Head of caudate nucleus (tissue), 42 donors: ENCODE measurements around the gene FLT3.
"Not testable (repeated sequence)": the region's sequence is repeated elsewhere in the genome, so short reads cannot be mapped to it uniquely, and the experiment has no call there.

Experiments used
- DNase-seq, 42 donors: peaks; one replicate each; pipeline versions ENCODE4 v3.0.0 to v3.0.0-alpha.2; 2020 to 2021; ENCODE audit warnings: mixed read lengths in 7 of 42
- intact Hi-C: fragments of 100-400 bp; cut with DNase I; formaldehyde crosslinking; loops from one replicate; pipeline ENCODE4 v1.15.0; 2022

Gene FLT3

DNA sequence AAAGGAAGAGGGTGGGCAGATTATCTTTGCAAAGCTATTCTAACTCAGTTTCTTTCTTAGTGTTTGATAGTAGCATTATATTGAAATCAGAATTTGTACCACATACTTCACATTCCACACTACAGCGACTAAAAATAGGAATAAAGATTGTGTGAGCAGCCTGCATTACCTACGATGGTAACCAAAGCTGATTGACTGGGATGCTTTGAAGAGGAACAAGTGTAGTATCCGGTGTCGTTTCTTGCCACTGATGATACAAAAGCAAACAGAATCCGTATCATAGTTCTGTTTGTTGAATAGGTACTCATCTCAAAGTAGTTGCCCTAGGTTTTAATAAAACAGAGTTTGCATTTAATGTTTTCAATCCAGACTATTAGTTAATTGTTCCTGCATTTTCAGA lies 51.2 kb downstream of the FLT3 start:
- intact Hi-C loops, result no loop called here
- no peak for DNase-seq

DNA sequence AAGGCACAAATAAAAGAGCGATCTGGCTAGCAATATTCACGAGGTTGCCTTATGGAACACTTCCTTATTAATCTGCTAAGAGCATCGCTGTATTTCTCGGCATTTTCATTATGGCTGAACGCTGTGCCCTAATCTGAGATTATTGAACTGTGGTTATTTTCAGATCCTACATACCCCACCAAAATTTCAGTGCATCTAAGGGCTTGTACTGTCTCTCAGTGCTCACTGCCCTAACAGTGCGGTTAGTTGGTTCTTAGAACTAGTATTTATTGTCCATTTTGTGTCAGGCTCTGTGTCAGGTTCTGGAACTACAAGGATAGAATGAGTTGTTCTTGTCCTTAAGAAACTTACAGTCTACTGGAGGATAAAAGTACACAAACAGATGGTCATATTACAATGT lies 51.6 kb downstream of the FLT3 start:
- no peak for DNase-seq
- intact Hi-C loops, result no loop called here

DNA sequence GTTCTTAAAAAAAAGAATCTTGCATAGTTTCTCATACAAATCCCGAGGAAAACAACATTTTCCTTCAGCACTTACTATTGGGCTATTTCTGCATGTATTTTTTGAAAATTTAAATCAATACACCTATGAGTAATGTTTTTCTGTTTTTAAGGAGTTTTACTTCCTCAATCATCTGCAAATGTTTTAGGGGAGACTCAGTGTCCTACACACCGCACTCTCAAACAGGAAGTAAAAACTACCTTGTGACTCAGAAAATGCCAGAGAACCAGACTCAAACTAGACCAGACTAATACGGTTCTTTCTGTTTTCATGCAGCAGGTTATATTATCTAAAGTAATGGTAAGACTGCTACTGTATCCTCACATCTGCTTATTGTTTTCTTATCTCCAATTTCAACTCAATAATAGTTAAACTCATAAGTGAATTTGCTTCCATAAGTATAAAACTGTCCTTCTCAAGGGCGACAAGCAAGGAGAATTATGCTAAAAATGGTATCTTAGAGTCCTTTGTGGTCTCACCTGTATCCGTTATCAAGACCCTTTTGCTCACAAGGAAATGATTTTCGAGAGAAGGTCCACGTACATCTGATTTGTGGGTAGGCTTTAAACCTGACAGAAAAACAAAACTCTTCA lies 52.5 kb downstream of the FLT3 start:
- intact Hi-C loops, result no loop called here

GRCh38 chr13:28046981-28047380 lies 53.4 kb downstream of the FLT3 start:
- no peak for DNase-seq
- intact Hi-C loops, result no loop called here

More for the DNA sequence above, 52.5 kb downstream of the FLT3 start:
- no peak for DNase-seq

- no peak for DNase-seq
- intact Hi-C loops, result no loop called here
Observed at GRCh38 chr13:28045861-28046260, 54.5 kb downstream of the FLT3 start.

GRCh38 chr13:28044608-28045007 lies 55.8 kb downstream of the FLT3 start:
- no peak for DNase-seq

GRCh38 chr13:28043224-28043623 lies 57.2 kb downstream of the FLT3 start:
- DNase-seq, result no peak
- intact Hi-C loops, result no loop called here

More at GRCh38 chr13:28044608-28045007, 55.8 kb downstream of the FLT3 start:
- intact Hi-C loops, result no loop called here

- DNase-seq, result no peak
- intact Hi-C loops, result no loop called here
Observed at GRCh38 chr13:28041501-28041900, 58.9 kb downstream of the FLT3 start.

DNA sequence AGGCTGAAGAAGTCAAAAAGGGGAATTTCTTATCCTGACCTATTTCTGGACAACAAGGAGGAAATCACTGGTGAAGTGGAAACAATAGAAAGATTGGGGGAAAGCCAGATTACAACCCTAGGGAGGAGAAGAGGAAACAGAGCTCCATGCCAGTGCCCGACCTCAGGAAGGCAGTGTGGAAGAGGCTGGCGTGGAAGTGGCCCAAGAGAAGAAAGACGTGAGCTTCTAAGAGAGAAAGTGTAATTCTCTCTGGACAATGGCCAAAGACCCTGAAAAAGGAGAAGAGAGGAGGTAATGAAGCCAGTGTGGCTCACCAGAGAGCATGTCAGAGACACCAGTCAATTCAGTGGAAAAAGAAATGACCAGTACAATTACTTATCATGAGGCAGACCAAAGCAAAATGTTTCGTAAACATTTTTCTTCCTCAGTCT lies 59.3 kb downstream of the FLT3 start:
- intact Hi-C loops, result no loop called here
- peak in 1 of 42 donors; percentile 1 for DNase-seq

DNA sequence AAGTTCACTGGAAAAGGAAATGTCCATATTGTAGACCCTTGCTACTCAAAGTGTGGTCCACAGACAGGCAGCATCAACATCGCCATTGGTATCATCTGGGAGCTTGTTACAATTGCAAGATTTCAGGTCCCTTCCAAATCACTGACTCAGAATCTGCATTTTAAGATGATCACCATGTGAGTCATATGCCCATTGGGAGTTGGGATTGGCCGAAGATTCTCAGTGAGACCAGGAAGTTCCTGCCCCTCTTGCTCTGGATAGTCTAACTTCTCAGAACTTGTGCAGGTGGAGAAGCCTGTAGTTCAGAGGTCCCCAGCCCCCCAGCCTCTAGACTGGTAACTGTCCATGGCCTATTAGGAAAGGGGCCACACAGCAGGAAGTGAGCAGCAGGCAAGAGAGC lies 63.0 kb downstream of the FLT3 start:
- DNase-seq, result no peak
- intact Hi-C loops, result no loop called here

GRCh38 chr13:28035146-28035782 lies 65.1 kb downstream of the FLT3 start:
- intact Hi-C loops, result no loop called here
- DNase-seq, result no peak

GRCh38 chr13:28033894-28034655 lies 66.3 kb downstream of the FLT3 start:
- DNase-seq, result no peak
- intact Hi-C loops, result no loop called here

DNA sequence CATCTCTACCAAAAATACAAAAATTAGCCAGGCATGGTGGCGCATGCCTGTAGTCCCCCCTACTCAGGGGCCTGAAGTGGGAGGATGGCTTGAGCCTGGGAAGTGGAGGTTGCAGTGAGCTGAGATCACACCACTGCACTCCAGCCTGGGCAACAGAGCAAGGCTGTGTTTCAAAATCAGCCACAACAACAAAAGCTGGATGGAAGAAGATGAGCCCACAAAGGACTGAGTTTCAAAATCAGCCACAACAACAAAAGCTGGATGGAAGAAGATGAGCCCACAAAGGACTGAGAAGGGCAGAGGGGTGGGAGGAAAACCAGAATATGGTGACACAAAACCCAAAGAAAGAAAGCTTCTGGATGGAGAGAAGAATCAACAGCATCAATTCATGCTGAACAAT lies 67.9 kb downstream of the FLT3 start:
- DNase-seq, intact Hi-C loops: not testable (repeated sequence)

DNA sequence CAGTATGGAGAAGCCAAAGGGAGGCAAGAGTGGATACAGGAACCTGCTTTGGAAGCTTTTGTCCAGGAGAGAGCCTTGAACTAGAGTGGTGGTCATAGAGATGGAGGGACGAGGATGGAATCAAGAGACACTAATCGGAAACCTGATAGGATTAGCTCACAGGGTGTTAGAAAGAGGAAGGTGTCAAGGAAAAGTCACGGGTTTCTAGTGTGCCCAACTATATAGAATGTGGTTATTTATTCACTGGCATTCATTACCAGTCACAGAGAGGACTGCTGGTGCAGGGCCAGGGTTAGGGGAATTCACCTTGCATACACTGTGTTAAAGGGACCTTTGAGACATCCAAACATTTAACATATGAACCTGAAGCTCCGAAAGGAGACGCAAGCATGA lies 68.5 kb downstream of the FLT3 start:
- no peak for DNase-seq
- intact Hi-C loops, result no loop called here

DNA sequence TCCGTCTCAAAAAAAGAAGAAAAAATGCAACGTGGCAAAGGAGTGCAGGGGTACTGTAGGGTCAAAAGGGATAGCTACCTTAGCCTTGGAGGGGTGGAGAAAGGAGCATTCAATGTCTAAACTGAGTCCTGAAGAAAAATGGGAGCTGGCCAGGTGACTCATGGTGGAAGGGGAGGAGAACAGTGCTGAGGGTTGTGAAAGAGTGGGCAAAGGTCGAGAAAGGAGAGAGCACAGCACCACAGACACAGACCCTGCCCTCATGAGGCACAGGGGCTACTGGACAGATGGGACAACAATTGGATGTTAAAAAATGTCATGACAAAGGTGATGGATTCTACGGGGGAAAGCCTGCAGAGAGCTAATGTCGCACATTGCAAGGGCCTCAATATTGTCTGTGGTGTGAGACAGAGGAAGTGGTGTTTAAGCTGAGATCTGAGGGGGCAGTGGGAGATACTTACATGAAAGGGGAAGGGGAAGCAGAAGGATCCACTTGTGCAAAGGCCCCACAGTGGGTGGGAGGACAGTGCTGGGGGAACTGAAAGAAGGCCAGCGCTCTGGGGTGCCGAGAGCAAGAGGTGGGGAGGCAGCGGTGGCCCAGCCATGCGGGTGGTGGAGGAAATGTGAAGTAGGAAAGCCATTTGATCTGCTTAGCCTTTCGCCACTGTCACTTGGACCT lies 69.0 kb downstream of the FLT3 start:
- intact Hi-C loops, result no loop called here
- DNase-seq, result peak in 40 of 42 donors; percentile 9 to 61 (median 38)

- intact Hi-C loops, result no loop called here
- DNase-seq, result peak in 5 of 42 donors; percentile 16 to 36 (median 24)
Observed at GRCh38 chr13:28027607-28028364, 72.6 kb downstream of the FLT3 start.

GRCh38 chr13:28027071-28027470 lies 73.3 kb downstream of the FLT3 start:
- DNase-seq, result no peak
- intact Hi-C loops, result no loop called here

DNA sequence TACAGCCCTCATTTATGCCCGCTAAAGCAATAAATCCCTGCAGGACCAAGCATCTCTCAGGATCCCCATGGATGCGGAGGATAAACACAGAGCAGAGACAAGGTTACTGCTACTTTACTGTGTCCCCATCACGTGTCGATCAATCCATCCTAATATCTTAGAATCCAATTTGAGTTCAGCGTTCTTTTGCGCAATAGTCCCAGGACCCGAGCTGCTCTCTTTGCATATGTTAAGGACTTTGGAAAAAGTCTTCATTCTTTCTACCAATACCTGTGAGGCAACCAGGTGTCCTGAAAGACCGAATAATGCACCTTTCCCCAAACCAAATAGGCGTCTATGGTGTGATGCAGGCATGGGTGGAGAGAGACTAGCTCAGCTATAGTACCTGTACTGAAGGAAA lies 73.9 kb downstream of the FLT3 start:
- intact Hi-C loops, result no loop called here
- DNase-seq, result no peak
